HEK293 (cell line): ENCODE results near the gene AQP1.

Source experiments
- CTCF ChIA-PET: fragments of 350-600 bp; formaldehyde crosslinking; extraction: SDS; loops from one replicate; lab custom pipeline; 2021; ENCODE audit warnings: antibody characterized with exemption; lab: Yijun Ruan, JAX
- POLR2A ChIA-PET: fragments of 300-600 bp; formaldehyde crosslinking; extraction: SDS; loops from one replicate; lab custom pipeline; 2020; ENCODE audit warnings: antibody characterized with exemption, inconsistent platforms; lab: Yijun Ruan, JAX
- H3K27ac ChIP-seq: fragments of 200-500 bp; sonication (Bioruptor generic); 2 replicates; pipeline ENCODE4 v1.5.1; 2014; ENCODE audit warnings: low read depth, low read length, control low read depth, inconsistent platforms; ENCODE audit errors: extremely low read depth
- H3K36me3 ChIP-seq, 2 experiments: fragments of 200-500 bp in 1 of 2; sonication (Bioruptor generic) in 1 of 2; 1 replicate in 1 of 2; 2 replicates in 1 of 2; pipeline ENCODE4 v1.5.1; 2014 to 2017; ENCODE audit warnings: inconsistent platforms in 2 of 2, low read length in 2 of 2; ENCODE audit not compliant: control insufficient read depth in 2 of 2, insufficient read depth in 1 of 2
- H3K4me1 ChIP-seq: fragments of 200-500 bp; sonication (Bioruptor generic); 2 replicates; pipeline ENCODE4 v1.5.1; 2014; ENCODE audit warnings: mild to moderate bottlenecking, low read length, inconsistent platforms; ENCODE audit not compliant: control insufficient read depth, insufficient read depth
- H3K4me3 ChIP-seq: 2 replicates; pipeline ENCODE4 v1.5.1; 2011; ENCODE audit warnings: low read depth, mild to moderate bottlenecking, control low read depth, low read length, moderate library complexity
- H3K9me3 ChIP-seq: fragments of 200-500 bp; sonication (Bioruptor generic); 2 replicates; pipeline ENCODE4 v1.5.1; 2014; ENCODE audit warnings: low read depth, low read length, inconsistent platforms; ENCODE audit not compliant: control insufficient read depth, insufficient read depth
- GLIS1 ChIP-seq: fragments of 450-650 bp; formaldehyde crosslinking; IDR thresholded peaks from 2 replicates; pipeline ENCODE4 v1.5.1; 2016; ENCODE audit warnings: missing biosample characterization, missing genetic modification characterization
- GLIS2 ChIP-seq: fragments of 450-650 bp; formaldehyde crosslinking; IDR thresholded peaks from 2 replicates; pipeline ENCODE4 v1.5.1; 2016; ENCODE audit warnings: missing biosample characterization, missing genetic modification characterization
- PATZ1 ChIP-seq: fragments of 450-650 bp; formaldehyde crosslinking; IDR thresholded peaks from 2 replicates; pipeline ENCODE4 v1.5.1; 2016; ENCODE audit warnings: missing biosample characterization, missing genetic modification characterization
- SETDB1 ChIP-seq: IDR thresholded peaks from one replicate; pipeline ENCODE4 v1.6.1; 2017; ENCODE audit warnings: mild to moderate bottlenecking, low read length, moderate library complexity, mixed read lengths; ENCODE audit not compliant: insufficient read length
- SP2 ChIP-seq: fragments of 450-650 bp; formaldehyde crosslinking; IDR thresholded peaks from 2 replicates; pipeline ENCODE4 v1.5.1; 2016; ENCODE audit warnings: missing biosample characterization, missing genetic modification characterization
- SP7 ChIP-seq: fragments of 450-650 bp; formaldehyde crosslinking; IDR thresholded peaks from 2 replicates; pipeline ENCODE4 v1.5.1; 2016; ENCODE audit warnings: missing biosample characterization, missing genetic modification characterization
- TCF7L2 ChIP-seq: IDR thresholded peaks from 2 replicates; pipeline ENCODE4 v1.6.1; 2011; ENCODE audit warnings: low read depth, mild to moderate bottlenecking, inconsistent platforms, low read length, moderate library complexity, borderline replicate concordance
- ZBTB17 ChIP-seq: fragments of 450-650 bp; formaldehyde crosslinking; IDR thresholded peaks from 2 replicates; pipeline ENCODE4 v1.5.1; 2016; ENCODE audit warnings: missing biosample characterization, missing genetic modification characterization
- ZNF121 ChIP-seq: fragments of 450-650 bp; formaldehyde crosslinking; IDR thresholded peaks from 2 replicates; pipeline ENCODE4 v1.5.1; 2016; ENCODE audit warnings: missing biosample characterization, missing genetic modification characterization
- ZNF19 ChIP-seq: fragments of 450-650 bp; formaldehyde crosslinking; IDR thresholded peaks from 2 replicates; pipeline ENCODE4; 2016; ENCODE audit warnings: missing biosample characterization, missing genetic modification characterization, low read depth
- ZNF23 ChIP-seq: fragments of 450-650 bp; formaldehyde crosslinking; IDR thresholded peaks from 2 replicates; pipeline ENCODE4 v1.5.1; 2016; ENCODE audit warnings: missing biosample characterization, missing genetic modification characterization, borderline replicate concordance
- ZNF560 ChIP-seq: fragments of 450-650 bp; formaldehyde crosslinking; IDR thresholded peaks from 2 replicates; pipeline ENCODE4 v1.5.1; 2017; ENCODE audit warnings: missing biosample characterization, missing genetic modification characterization, borderline replicate concordance
- ZNF580 ChIP-seq: fragments of 450-650 bp; formaldehyde crosslinking; IDR thresholded peaks from 2 replicates; pipeline ENCODE4 v1.5.1; 2016; ENCODE audit warnings: missing biosample characterization, missing genetic modification characterization
- ZNF596 ChIP-seq: fragments of 450-650 bp; IDR thresholded peaks from 2 replicates; pipeline ENCODE4 v1.5.0; 2018; ENCODE audit warnings: missing biosample characterization, mild to moderate bottlenecking, missing genetic modification characterization, moderate library complexity
- ZNF623 ChIP-seq: fragments of 450-650 bp; formaldehyde crosslinking; IDR thresholded peaks from 2 replicates; pipeline ENCODE4 v1.5.1; 2016; ENCODE audit warnings: missing biosample characterization, missing genetic modification characterization
- ZNF645 ChIP-seq: fragments of 450-650 bp; formaldehyde crosslinking; IDR thresholded peaks from 2 replicates; pipeline ENCODE4; 2016; ENCODE audit warnings: missing biosample characterization, missing genetic modification characterization
- ZNF704 ChIP-seq: fragments of 450-650 bp; formaldehyde crosslinking; IDR thresholded peaks from 2 replicates; pipeline ENCODE4 v1.5.1; 2016; ENCODE audit warnings: missing biosample characterization, missing genetic modification characterization
- ZNF76 ChIP-seq: fragments of 450-650 bp; formaldehyde crosslinking; IDR thresholded peaks from 2 replicates; pipeline ENCODE4; 2016; ENCODE audit warnings: low read depth, missing biosample characterization, missing genetic modification characterization, borderline replicate concordance

AQP1 gene

GRCh38 chr7:30870821-30871518 lies 40.7 kb upstream of the AQP1 start:
- CTCF ChIA-PET: no interaction called here

GRCh38 chr7:30871655-30872054 lies 40.0 kb upstream of the AQP1 start:
- CTCF ChIA-PET: no interaction called here
- POLR2A ChIA-PET: no interaction called here

More at GRCh38 chr7:30870821-30871518, 40.7 kb upstream of the AQP1 start:
- no peak overlapping the region for H3K4me3 ChIP-seq
- TF ChIP-seq GLIS1 (peak; percentile 97), SP2 (tag by site-specific recombination) (no peak), GLIS2 (tag by site-specific recombination) (peak; percentile 33; the same call in 1 of the 2 replicates)
- no peaks in the 10 kb centered on the region for H3K4me1 ChIP-seq
- POLR2A ChIA-PET: no interaction called here
- H3K9me3 ChIP-seq: no peaks in the 10 kb centered on the region
- peaks cover 0 to 7% of the 10 kb centered on the region in 2 experiments; a peak in 1 of 3 replicates for H3K36me3 ChIP-seq
- H3K27ac ChIP-seq: no peak overlapping the region

GRCh38 chr7:30873207-30873606 lies 38.4 kb upstream of the AQP1 start:
- H3K4me1 ChIP-seq: no peaks in the 10 kb centered on the region
- H3K4me3 ChIP-seq: no peak overlapping the region
- H3K9me3 ChIP-seq: no peaks in the 10 kb centered on the region
- H3K36me3 ChIP-seq: peaks cover 0 to 7% of the 10 kb centered on the region in 2 experiments; a peak in 1 of 3 replicates
- no peak overlapping the region for H3K27ac ChIP-seq
- ChIA-PET POLR2A (no interaction called here), CTCF (no interaction called here)
- TF ChIP-seq PATZ1 (tag by site-specific recombination) (no peak), SETDB1 (no peak), ZNF560 (tag by site-specific recombination) (no peak), ZNF596 (no peak), ZNF121 (tag by site-specific recombination) (no peak), ZNF76 (no peak), ZNF19 (tag by site-specific recombination) (no peak), ZNF704 (no peak), ZNF623 (tag by site-specific recombination) (no peak), ZBTB17 (tag by site-specific recombination) (no peak), TCF7L2 (no peak), ZNF580 (tag by site-specific recombination) (no peak), ZNF23 (tag by site-specific recombination) (no peak), ZNF645 (tag by site-specific recombination) (no peak), SP7 (tag by site-specific recombination) (no peak)

More at GRCh38 chr7:30871655-30872054, 40.0 kb upstream of the AQP1 start:
- H3K27ac ChIP-seq: no peak overlapping the region
- no peak for TF ChIP-seq TCF7L2
- H3K4me3 ChIP-seq: no peak overlapping the region
- H3K9me3 ChIP-seq: no peaks in the 10 kb centered on the region
- peaks cover 0 to 7% of the 10 kb centered on the region in 2 experiments; a peak in 1 of 3 replicates for H3K36me3 ChIP-seq
- no peaks in the 10 kb centered on the region for H3K4me1 ChIP-seq
